ENCODE data around the gene ZNF440.
"Not testable (repeated sequence)": the region's sequence is repeated elsewhere in the genome, so short reads cannot be mapped to it uniquely, and the experiment has no call there.

ZNF440 gene

DNA sequence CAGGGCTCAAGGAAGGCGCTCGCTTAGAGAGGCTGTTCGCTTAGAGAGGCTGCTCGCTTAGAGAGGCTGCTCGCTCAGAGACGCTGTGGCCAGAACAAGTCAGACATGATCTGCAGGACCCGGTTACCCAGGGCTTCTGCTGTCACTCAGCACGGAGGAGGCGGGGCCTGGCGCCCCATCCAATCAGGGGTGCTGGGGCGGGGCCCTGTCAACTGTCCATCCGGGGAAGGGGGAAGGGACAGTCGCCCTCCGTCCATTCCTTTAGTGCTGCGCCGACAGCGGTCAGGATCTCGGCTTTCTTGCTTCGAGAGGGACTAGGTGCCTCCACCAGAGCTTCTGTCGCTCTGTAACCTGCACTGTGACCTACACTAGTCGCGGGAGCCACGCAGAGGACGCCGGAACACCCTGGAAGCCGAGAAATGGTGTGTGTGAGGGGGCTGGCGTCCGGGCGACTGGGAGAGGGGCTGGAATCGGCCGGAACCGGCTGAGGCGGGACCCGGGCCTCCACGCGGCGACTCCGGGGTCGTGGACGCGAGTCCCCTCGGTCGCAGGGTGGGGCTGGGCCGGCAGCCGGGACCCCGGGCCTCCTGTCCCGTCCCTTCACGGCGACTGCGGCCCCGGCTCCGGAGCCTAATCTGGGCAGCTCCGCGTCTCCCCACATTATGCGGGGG is at the start of gene ZNF440:
TSS of gene ZNF440 (plus strand) at position 245 of the 671 bp plus-strand sequence. CDS start at position 420, 175 bp downstream.
- DNase-seq (ENCODE audit: low read depth in 2 of 2), result peak; percentile 86 to 87

DNA sequence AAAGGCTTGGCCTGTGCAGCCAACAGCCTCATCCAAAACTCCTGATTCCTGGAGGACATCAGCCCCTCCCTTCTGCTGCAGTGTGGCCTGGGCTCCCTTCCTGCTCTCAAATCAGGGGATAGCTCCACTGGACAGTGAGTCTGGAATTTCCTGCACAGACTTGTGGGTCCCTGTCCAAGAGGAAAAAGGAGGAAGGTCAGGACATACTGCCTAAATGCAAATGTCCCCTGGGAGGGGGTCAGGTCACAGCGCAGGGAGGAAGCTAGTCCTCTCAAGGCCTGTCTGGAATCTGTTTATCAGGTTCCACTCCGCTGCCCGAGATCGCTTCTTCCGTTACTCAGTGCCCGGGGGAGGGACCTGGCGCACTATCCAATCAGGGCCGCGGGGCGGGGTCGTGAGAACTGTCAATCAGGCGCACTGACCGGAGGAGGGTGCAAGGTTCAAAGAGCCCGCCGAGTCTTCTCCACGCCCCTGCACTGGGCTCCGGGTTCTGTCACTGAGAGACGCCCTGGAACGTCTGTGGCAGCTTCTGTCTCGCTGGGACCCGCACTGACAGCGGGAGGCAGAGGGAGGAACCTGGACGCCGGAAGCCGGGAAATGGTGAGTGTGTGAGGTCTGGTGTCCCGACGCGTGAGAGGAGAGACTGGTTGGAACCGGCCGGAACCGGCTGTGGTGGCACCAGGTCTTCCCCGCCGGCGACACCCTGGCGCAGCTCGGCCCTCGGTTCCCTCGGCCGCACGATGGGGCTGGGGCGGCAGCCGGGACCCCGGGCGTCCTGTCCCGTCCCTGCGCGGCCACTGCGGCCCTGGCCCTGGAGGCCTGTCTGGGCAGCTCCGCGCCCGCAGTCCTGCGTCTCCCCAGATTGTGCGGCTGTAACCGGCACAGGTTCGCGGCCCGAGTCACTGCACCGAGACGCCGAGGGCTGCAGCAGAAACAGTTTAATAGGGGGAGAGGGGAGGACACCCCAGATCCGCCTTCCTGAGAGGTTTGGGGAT is 47.2 kb upstream of the ZNF440 start, which contains the start of gene ZNF441:
TSS of gene ZNF441 (plus strand) at position 404 of the 995 bp plus-strand sequence. CDS start at position 598, 194 bp downstream.
- peak; percentile 85 to 94 for DNase-seq (ENCODE audit: low read depth in 2 of 2)

DNA sequence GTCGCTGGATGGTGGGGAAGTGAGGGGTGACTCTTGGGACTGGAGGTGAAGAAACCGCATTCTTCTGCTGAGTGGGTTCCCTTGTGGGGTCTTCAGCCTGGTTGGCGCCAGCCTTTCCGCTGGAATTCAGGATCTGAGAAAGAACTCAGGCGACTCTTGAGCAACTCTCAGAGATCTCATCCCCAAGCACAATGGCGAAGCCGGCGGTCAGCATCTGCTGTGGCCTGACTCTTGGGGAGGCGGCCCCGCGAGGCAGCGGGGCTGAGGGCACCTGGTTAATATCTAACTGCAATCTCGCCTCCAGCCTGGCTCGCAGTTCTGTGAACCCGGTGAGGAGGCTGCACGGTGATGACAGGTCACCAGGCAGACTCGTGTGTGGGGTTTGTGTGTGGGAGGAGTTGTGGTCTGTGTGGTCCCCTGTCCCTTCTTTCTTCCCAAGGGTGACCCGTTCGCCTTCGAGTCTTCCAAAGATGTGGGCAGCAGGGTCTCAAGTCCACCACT is 46.4 kb upstream of the ZNF440 start:
- no peak for DNase-seq (ENCODE audit: low read depth in 2 of 2)

DNA sequence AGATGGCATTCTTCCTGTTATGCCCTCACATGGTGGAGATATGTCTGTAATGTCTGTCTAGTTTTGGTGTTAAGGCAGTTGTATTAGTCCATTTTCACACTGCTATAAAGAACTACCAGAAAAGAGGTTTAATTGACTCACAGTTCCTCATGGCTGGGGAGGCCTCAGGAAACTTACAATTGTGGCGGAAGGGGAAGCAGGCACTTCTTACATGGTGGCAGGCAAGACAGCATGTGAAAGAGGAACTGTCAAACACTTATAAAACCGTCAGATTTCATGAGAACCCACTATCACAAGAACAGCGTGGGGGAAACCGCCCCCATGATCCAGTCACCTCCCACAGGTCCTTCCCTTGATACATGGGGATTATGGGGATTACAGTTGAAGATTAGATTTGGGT is 44.1 kb upstream of the ZNF440 start:
- DNase-seq (ENCODE audit: low read depth in 2 of 2), result no peak

DNA sequence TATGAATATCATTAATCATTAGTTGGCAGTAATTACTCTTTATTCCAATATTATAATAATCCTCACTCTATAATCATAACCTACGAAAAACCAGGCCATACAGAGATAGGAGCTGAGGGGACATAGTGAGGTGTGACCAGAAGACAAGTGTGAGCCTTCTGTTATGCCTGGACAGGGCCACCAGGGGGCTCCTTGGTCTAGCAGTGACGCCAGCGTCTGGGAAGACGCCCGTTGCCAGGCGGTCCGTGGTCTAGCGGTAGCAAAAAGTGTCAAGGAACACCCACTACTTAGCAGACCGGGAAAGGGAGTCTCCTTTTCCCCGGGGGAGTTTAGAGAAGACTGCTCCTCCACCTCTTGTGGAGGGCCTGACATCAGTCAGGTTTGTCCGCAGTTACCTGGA is 42.6 kb upstream of the ZNF440 start:
- DNase-seq (ENCODE audit: low read depth in 2 of 2), result not testable (repeated sequence)

DNA sequence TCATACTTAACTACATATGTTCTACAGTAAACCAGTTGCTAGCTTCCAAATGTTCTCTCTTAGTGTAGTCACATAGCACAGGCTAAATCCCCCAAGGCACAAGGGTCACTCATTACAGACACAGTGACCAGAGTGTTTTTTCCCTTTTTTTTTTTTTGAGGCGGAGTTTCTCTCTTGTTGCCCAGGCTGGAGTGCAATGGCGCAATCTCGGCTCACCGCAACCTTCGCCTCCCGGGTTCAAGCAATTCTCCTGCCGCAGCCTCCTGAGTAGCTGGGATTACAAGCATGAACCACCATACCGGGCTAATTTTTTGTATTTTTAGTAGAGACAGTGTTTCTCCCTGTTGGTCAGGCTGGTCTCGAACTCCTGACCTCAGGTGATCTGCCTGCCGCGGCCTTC is 37.4 kb upstream of the ZNF440 start:
- DNase-seq (ENCODE audit: low read depth in 2 of 2), result not testable (repeated sequence)

DNA sequence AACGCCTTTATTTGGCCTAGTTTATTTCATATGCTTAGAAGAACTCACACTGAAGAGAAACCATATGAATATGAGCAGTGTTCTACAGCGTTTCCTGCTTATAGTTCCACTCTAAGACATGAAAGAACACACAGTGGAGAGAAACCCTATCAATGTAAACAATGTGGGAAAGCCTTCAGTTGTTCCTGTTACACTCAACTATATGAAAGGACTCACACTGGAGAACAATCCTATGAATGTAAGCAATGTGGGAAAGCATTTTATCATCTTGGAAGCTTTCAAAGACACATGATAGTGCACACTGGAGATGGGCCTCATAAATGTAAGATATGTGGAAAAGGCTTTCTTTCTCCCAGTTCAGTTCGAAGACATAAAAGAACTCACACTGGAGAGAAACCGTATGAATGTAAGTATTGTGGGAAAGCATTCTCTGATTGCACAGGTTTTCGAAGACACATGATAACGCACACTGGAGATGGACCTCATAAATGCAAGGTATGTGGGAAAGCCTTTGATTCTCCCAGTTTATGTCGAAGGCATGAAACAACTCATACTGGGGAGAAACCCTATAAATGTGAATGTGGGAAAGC is 33.5 kb upstream of the ZNF440 start:
- DNase-seq (ENCODE audit: low read depth in 2 of 2), result no peak

DNA sequence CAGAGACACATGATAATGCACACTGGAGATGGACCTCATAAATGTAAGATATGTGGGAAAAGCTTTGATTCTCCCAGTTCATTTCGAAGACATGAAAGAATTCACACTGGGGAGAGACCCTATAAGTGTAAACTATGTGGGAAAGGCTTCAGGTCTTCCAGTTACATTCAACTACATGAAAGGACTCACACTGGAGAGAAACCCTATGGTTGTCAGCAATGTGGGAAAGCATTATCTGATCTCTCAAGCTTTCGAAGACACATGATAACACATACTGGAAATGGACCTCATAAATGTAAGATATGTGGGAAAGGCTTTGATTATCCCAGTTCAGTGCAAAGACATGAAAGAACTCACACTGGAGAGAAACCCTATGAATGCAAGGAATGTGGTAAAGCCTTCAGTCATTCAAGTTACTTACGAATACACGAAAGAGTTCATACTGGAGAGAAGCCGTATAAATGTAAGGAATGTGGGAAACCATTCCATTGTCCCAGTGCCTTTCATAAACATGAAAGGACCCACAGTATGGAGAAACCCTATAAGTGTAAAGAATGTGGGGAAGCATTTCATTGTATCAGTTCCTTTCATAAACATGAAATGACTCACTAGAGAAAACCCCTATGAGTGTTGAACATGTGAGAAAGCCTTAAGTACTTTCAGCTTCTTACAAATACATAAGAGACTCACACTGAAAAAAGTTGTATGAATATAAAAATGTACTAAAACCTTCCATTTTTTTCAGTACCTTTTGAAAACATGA is 32.6 kb upstream of the ZNF440 start:
- no peak for DNase-seq (ENCODE audit: low read depth in 2 of 2)

DNA sequence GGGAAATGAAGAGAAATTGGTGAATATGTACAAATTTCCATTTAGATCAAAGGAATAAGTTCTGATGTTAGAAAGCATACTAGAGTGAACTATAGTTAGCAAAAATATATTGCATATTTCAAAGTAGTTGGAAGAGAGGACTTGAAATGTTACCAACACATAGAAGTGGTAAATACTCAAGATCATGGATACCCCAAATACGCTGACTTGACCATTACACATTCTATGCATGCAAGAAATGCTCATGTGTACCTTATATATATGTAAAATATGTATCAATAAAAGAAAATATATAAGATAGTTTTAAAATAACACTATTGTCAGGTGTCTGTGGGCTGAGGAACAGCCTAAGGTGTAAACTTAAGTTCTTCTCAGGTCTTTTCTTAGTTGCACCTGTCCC is 30.3 kb upstream of the ZNF440 start:
- no peak for DNase-seq (ENCODE audit: low read depth in 2 of 2)

DNA sequence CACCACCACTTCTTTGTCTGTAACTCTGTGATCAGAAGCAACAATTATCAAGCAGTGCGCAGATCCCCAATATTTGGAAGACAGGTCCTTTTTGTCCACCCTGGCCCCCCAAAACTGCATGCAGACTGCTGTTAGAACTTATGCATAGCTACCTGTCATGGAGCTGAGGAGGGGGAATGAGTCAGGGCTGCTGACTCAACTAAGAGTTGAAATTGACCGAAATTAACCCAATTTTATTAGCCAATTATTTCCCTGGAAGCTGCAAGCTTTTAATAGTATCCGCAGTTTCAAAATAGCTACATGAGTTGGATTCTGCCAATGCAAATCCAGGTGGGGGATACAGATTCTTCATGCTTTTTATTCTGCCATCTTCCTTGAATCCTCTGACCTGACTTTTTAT is 29.7 kb upstream of the ZNF440 start:
- no peak for DNase-seq (ENCODE audit: low read depth in 2 of 2)

DNA sequence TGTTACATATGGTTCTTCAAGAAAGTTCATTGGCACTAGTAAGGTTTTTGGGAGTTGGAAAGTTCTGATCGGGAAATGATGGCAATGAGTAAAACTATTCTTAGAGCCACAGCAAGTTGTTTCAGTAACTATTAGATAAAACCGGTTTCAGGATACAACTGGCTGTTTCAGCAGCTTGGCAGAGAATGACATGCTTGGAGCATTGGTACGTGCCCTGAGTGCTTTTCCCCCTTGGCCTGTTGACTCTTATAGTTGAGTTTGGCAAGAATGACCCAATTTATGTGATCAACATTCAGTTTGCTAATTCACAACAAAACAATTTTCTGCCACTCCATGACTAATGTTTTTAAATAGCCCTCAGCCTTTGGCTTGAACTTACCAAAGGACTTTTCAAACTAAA is 26.5 kb upstream of the ZNF440 start:
- no peak for DNase-seq (ENCODE audit: low read depth in 2 of 2)

DNA sequence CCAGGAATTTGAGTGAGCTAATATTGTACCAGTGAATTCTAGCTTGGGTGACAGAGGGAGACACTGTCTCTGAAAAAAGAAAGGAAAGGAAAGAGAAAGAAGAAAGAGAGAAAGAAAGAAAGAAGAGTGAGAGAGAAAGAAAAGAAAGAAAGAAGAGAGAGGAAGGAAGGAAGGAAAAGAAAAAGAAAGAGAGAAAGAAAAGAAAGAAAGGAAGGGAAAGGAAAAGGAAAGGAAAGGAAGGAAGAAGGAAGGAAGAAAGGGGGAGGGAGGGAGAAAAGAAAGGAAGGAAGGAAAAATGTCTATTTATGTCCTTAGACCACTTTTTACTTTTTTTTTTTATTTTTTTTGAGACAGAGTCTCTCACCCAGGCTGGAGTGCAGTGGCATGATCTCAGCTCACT is 21.1 kb upstream of the ZNF440 start:
- no peak for DNase-seq (ENCODE audit: low read depth in 2 of 2)

DNA sequence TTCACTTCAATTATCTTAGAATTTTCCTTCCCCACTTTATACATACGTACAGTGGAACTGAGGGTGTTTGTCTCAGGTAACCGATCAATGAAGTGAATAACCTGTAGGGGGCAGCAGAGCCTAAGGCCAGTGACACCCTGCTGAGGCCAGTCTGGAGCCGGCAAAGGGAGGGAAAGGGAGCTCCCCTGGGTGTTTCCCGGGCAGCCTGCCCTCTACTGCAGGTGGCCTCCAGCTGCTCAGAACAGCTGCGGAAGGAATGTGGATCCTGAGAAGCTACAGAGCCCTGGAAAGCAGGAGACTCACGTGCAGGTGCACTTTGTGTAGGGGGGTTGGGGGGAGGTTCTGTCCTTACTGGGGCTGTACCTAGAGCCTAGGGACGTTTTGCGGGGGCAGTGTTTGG is 16.6 kb upstream of the ZNF440 start:
- DNase-seq (ENCODE audit: low read depth in 2 of 2), result peak; percentile 58

DNA sequence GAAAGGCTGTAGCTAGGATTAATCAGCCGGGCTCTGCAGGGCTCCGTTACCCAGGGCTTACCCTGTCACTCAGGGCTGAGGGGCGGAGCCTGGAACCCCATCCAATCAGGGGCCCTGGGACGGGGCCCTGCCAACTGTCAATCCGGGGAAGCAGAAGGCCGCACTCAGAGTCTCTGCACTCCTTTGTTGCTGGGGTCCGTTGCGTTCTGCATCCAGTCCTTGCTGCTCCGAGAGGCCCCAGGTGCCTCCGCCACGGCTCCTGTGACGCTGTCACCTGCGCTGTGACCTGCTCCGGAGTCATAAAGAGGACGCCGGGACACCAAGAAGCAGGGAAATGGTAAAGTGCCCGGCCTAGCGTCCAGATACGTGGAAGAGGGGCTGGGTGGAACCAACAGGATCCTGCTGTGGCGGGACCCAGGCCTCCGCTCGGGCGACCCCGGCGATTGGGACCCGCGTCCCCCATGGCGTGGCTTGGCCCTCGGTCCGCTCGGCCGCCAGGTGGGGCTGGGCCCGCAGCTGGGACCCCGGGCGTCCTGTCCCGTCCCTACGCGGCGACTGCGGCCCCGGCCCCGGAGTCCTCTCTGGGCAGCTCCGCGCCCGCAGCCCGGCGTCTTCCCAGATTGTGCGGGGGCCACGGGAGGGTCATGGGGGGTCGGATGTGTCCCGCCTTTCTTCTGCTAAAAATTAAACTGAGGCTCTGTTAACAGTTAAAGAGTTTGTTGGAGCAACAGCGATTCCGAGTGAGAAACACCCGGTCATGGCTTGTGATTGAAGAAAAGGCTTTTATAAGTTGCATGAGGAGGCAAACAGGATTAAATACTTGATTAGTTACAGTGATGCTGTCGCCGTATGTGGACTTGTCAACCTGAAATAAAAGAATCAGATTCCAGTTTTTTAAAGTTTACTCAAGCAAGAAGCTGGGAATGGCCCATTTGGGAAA is 15.4 kb upstream of the ZNF440 start, which contains the start of gene ZNF491:
TSS of gene ZNF491 (plus strand) at position 133 of the 940 bp plus-strand sequence. CDS start 7,431 bp downstream, outside the sequence.
- peak; percentile 79 to 86 for DNase-seq (ENCODE audit: low read depth in 2 of 2)

DNA sequence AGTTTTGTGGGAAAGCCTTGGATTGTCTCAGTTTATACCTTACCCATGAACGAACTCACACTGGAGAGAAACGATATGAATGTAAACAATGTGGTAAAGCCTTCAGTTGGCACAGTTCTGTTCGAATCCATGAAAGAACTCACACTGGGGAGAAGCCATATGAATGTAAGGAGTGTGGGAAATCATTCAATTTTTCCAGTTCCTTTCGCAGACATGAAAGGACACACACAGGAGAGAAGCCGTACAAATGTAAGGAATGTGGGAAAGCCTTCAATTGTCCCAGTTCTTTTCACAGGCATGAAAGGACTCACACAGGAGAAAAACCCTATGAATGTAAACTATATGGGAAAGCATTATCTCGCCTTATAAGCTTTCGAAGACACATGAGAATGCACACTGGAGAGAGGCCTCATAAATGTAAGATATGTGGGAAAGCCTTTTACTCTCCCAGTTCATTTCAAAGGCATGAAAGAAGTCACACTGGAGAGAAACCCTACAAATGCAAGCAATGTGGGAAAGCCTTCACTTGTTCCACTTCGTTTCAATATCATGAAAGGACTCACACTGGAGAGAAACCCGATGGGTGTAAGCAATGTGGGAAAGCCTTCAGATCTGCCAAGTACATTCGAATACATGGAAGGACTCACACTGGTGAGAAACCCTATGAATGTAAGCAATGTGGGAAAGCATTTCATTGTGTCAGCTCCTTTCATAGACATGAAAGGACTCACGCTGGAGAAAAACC is 7.5 kb upstream of the ZNF440 start:
- DNase-seq (ENCODE audit: low read depth in 2 of 2), result no peak

DNA sequence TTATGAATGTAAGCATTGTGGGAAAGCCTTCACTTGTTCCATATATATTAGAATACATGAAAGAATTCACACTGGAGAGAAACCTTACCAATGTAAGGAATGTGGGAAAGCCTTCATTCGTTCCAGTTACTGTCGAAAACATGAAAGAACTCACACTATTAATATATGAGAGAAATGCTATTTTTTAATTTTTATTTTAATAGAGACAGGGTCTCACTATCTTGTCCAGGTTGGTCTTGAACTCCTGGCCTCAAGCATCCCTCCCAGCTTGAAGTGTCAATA is 7.0 kb upstream of the ZNF440 start:
- DNase-seq (ENCODE audit: low read depth in 2 of 2), result no peak

DNA sequence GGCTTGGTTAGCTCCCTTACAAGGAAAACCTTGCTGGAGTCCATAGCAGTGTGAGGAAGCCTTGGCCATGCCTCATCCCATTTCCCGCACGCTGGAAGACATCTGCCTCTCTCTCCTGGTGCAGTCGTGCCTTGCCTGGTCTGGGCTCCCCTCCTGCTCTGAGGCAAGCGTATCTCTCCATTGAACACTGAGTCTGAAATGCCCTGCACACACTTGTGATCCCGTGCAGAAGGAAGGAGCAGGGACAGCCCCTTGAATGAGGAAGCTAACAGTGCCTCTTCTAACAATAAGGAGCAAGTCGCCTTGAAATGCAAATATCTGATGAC is 407 bp upstream of the ZNF440 start:
- DNase-seq (ENCODE audit: low read depth in 2 of 2), result no peak

DNA sequence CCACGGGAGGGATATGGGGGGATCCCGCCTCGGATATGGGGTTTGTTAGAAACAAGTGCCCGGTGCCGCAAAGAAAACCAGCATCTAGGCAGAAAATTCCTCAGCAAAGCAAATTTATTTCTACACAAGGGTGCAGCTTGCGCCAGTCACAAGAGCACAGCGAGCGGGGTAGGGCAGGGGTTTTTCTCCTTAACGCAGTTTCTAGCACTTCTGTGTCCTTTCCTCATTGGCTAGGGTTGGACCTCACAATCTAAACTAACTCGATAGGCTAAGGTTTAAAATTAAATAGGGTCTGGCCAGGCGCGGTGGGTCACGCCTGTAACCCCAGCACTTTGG is 595 bp downstream of the ZNF440 start:
- no peak for DNase-seq (ENCODE audit: low read depth in 2 of 2)

DNA sequence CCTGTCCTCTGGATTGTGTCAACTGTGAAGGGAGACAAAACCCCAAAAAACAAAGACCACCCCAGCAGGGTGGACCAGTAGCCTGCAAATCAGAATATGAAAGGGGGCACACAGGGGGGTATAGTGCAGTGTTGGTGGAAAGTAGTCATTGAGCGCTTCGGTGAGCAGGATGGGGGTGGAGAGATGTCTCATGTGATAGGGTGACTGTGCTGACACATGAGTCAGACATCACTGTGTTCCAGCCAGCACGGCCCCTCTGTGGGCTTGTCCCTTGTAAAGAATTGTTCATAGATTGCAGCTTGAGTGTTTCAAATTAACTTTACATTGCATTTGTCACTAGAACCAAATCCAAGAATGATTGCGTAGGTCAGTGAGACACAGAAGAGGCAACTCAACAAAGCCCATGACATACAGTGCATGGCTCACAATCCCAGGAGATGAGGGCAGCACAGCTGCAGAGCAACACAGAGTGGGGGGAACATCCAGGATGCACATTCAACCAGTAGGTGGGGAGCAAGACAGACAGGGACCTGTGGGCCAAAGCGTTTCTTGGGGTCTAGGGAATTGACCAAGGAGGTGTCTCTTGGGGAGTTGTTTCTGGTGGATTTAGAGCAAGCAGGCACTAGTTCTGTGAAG is 7.5 kb downstream of the ZNF440 start:
- DNase-seq (ENCODE audit: low read depth in 2 of 2), result no peak

Measured in stimulated activated CD8-positive, alpha-beta memory T cell treated with anti-CD3 and anti-CD28 coated beads, Interleukin-2, amount 100 ng/mL, for 48 hours (primary cell).